Measurements from ENCODE around the gene DPF3.

GRCh38 chr14:72610096-72610830, 283.6 kb downstream of the DPF3 start:
- TF ChIP-seq ZSCAN29 (CRISPR knock-in tag; conservative IDR thresholded peaks at IDR 0.05) (no peak), ISX (CRISPR knock-in tag; conservative IDR thresholded peaks at IDR 0.05) (no peak), KLF16 (CRISPR knock-in tag; IDR thresholded peaks at IDR 0.05) (no peak), POGK (CRISPR knock-in tag; conservative IDR thresholded peaks at IDR 0.05) (no peak), NFYB (CRISPR knock-in tag; IDR thresholded peaks at IDR 0.05) (no peak), SP2 (CRISPR knock-in tag; IDR thresholded peaks at IDR 0.05) (no peak), ZBTB38 (CRISPR knock-in tag; IDR thresholded peaks at IDR 0.05) (no peak), RFXAP (CRISPR knock-in tag; IDR thresholded peaks at IDR 0.05; ENCODE audit: borderline replicate concordance) (no peak), CEBPB (IDR thresholded peaks at IDR 0.05; ENCODE audit: borderline replicate concordance, low read depth, low read length) (no peak)
- TF ChIP-seq, protein P1, sequence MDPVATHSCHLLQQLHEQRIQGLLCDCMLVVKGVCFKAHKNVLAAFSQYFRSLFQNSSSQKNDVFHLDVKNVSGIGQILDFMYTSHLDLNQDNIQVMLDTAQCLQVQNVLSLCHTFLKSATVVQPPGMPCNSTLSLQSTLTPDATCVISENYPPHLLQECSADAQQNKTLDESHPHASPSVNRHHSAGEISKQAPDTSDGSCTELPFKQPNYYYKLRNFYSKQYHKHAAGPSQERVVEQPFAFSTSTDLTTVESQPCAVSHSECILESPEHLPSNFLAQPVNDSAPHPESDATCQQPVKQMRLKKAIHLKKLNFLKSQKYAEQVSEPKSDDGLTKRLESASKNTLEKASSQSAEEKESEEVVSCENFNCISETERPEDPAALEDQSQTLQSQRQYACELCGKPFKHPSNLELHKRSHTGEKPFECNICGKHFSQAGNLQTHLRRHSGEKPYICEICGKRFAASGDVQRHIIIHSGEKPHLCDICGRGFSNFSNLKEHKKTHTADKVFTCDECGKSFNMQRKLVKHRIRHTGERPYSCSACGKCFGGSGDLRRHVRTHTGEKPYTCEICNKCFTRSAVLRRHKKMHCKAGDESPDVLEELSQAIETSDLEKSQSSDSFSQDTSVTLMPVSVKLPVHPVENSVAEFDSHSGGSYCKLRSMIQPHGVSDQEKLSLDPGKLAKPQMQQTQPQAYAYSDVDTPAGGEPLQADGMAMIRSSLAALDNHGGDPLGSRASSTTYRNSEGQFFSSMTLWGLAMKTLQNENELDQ (CRISPR knock-in tag; IDR thresholded peaks at IDR 0.05; ENCODE audit: borderline replicate concordance) = no peak
- TF ChIP-seq, protein P2, sequence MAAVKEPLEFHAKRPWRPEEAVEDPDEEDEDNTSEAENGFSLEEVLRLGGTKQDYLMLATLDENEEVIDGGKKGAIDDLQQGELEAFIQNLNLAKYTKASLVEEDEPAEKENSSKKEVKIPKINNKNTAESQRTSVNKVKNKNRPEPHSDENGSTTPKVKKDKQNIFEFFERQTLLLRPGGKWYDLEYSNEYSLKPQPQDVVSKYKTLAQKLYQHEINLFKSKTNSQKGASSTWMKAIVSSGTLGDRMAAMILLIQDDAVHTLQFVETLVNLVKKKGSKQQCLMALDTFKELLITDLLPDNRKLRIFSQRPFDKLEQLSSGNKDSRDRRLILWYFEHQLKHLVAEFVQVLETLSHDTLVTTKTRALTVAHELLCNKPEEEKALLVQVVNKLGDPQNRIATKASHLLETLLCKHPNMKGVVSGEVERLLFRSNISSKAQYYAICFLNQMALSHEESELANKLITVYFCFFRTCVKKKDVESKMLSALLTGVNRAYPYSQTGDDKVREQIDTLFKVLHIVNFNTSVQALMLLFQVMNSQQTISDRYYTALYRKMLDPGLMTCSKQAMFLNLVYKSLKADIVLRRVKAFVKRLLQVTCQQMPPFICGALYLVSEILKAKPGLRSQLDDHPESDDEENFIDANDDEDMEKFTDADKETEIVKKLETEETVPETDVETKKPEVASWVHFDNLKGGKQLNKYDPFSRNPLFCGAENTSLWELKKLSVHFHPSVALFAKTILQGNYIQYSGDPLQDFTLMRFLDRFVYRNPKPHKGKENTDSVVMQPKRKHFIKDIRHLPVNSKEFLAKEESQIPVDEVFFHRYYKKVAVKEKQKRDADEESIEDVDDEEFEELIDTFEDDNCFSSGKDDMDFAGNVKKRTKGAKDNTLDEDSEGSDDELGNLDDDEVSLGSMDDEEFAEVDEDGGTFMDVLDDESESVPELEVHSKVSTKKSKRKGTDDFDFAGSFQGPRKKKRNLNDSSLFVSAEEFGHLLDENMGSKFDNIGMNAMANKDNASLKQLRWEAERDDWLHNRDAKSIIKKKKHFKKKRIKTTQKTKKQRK (IDR thresholded peaks at IDR 0.05; ENCODE audit: low read length) = no peak
